Ovary (tissue), 9 donors: Measurements from ENCODE around the gene QSOX2. TPM values are rescaled to one million over a fixed set of nuclear protein-coding genes. Genes with fewer than 3 reads are reported as not detected.

Experiments used
- DNase-seq, 5 donors: peaks; one replicate each; pipeline ENCODE4 v3.0.0-alpha.2; 2019 to 2020
- H3K27ac ChIP-seq, 2 donors: fragments of 200-600 bp; one replicate each; pipeline versions ENCODE4 v1.5.1 to v1.8.0; 2019 to 2022
- H3K27me3 ChIP-seq: fragments of 200-600 bp; one replicate; pipeline ENCODE4 v1.8.0; 2022
- H3K36me3 ChIP-seq: fragments of 200-600 bp; sonication (generic); one replicate; pipeline ENCODE4 v1.5.1; 2019
- H3K4me1 ChIP-seq: one replicate; pipeline ENCODE4 v1.8.1; 2013; ENCODE audit warnings: mild to moderate bottlenecking, moderate library complexity; ENCODE audit not compliant: insufficient read depth
- H3K4me3 ChIP-seq: fragments of 200-600 bp; sonication (generic); one replicate; pipeline ENCODE4 v1.5.1; 2017
- H3K9me3 ChIP-seq, 2 donors: fragments of 200-600 bp in 1 of 2; sonication (generic) in 1 of 2; one replicate each; pipeline versions ENCODE4 v1.5.1 to v1.8.1; 2013 to 2019; ENCODE audit warnings: mild to moderate bottlenecking in 1 of 2, moderate library complexity in 1 of 2
- EP300 ChIP-seq: sonication (generic); formaldehyde crosslinking; IDR thresholded peaks from one replicate; pipeline ENCODE4 v1.6.1; 2017; ENCODE audit warnings: antibody characterized with exemption
- POLR2A ChIP-seq: fragments of 450-650 bp; IDR thresholded peaks from one replicate; pipeline ENCODE4 v1.6.1; 2017; ENCODE audit warnings: antibody characterized with exemption, mild to moderate bottlenecking, moderate library complexity
- WGBS, 3 donors: extraction: QIAGEN DNeasy Blood & Tissue Kit in 1 of 3; methylation state at CpG; one replicate each; pipeline versions ENCODE4 v1.1.5 to v1.1.7; 2013 to 2017; 5-methylcytosine and 5-hydroxymethylcytosine counted together
- intact Hi-C, 4 donors: fragments of 100-400 bp; cut with DNase I; formaldehyde crosslinking; loops; one replicate each; pipeline versions ENCODE4 v1.11.0 to v1.15.1; 2022 to 2023
- polyA plus RNA-seq, 2 donors: library from polyadenylated mRNA; stranded (reverse); fragments of 200-250 nt in 1 of 2; fragments of 350-450 nt in 1 of 2; fragmentation: Illumina TruSeq in 1 of 2; extraction: RNeasy Lipid Tissue Mini Kit (QIAGEN cat#74804) in 1 of 2; gene quantifications; one replicate each; pipeline ENCODE4 v1.2.3, GENCODE V29; 2013 to 2014
- total RNA-seq, 7 donors: library from RNA; depleted of rRNA in 2 of 7; stranded (reverse); fragments of >200 nt in 2 of 7; fragmentation: NEBNext Ultra II Directional in 3 of 7; extraction: Animal tissue kit (Norgen Biotek cat#: 25700) in 3 of 7; gene quantifications; one replicate each; pipeline versions ENCODE4 v1.1.0 to v1.2.4, GENCODE V29; 2016 to 2023
- TF ChIP-seq, protein P1 (sequence below), 3 donors: fragments of 450-650 bp in 2 of 3; fragments of 200-600 bp in 1 of 3; IDR thresholded peaks; one replicate each; pipeline versions ENCODE4 v1.5.1 to v1.8.0; 2016 to 2022; ENCODE audit warnings: antibody characterized with exemption in 3 of 3, mild to moderate bottlenecking in 1 of 3
- donor health status: DM: no; HTN: no; CAD: no; lungs with moderate emphysema.
- donor health status: DM: no; HTN: no; CAD: no.
- donor health status: Bipolar disorder and iron deficiency.
- donor health status: DM: yes; HTN: yes; CAD: no.
- donor health status: DM: no; HTN: no; CAD: no.
- donor health status: DM: yes; HTN: yes; CAD: no.

The QSOX2 gene
- total and polyA plus RNA-seq, 9 donors = 5.6 to 14.3 (median 7.8) TPM

DNA sequence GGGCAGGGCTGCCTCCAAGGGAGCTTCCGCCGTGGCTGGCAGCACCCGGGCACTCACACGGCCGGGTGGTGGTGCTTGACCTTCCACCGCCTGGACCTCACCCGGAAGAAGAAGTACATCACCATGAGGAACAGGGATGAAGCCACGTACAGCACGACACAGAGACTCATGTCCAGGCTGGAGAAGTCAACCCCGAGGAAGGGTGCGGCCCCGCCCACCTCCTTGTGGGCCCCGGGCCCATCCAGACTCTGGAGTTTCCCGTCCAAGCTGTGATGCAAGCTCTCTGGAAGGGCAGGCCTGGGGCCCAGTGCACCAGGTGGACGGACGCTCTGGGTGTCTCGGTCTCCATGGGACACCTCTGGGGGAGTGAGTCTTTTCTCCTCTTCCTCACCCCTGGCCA, 36.9 kb downstream of the QSOX2 start:
- Histone ChIP-seq H3K27me3 (peaks cover 3% of the 10 kb centered on the region), H3K9me3 (no peaks in the 10 kb centered on the region), H3K36me3 (no peaks in the 10 kb centered on the region), H3K4me3 (no peak overlapping the region), H3K27ac (no peak overlapping the region), H3K4me1 (no peaks in the 10 kb centered on the region)
- no peak for DNase-seq
- intact Hi-C loops = no loop called here
- TF ChIP-seq, protein P1, sequence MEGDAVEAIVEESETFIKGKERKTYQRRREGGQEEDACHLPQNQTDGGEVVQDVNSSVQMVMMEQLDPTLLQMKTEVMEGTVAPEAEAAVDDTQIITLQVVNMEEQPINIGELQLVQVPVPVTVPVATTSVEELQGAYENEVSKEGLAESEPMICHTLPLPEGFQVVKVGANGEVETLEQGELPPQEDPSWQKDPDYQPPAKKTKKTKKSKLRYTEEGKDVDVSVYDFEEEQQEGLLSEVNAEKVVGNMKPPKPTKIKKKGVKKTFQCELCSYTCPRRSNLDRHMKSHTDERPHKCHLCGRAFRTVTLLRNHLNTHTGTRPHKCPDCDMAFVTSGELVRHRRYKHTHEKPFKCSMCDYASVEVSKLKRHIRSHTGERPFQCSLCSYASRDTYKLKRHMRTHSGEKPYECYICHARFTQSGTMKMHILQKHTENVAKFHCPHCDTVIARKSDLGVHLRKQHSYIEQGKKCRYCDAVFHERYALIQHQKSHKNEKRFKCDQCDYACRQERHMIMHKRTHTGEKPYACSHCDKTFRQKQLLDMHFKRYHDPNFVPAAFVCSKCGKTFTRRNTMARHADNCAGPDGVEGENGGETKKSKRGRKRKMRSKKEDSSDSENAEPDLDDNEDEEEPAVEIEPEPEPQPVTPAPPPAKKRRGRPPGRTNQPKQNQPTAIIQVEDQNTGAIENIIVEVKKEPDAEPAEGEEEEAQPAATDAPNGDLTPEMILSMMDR (IDR thresholded peaks at IDR 0.05) = no peak
- no peak for TF ChIP-seq EP300
- no peak for TF ChIP-seq POLR2A
- 81 to 89% (median 85%) methylated on average over 17 of the region's 17 CpGs for WGBS, 3 donors

DNA sequence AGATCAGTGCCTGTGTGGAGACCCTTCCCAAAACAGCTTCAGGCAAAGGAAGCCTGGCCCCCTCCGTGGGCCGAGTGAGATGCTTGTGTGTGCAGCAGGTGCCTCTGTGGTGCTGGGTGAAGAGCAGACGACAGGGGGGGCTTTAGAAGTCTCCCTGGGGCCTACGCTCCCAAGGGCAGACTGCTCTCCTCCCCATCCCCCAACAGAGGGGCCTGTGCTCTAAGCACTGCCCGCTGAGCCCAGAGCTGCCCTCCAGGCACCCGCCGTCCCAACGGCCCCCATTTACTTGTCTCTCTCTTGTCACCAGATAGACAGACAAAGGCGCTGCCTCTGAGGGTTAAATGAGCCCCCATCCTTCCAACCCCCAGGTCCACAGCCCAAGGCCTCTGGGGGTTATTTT, 38.0 kb downstream of the QSOX2 start:
- Histone ChIP-seq H3K9me3 (no peaks in the 10 kb centered on the region), H3K27me3 (peaks cover 6% of the 10 kb centered on the region), H3K4me1 (no peaks in the 10 kb centered on the region), H3K36me3 (no peaks in the 10 kb centered on the region), H3K27ac (no peak overlapping the region), H3K4me3 (no peak overlapping the region)
- DNase-seq = no peak
- TF ChIP-seq, protein P1 (IDR thresholded peaks at IDR 0.05) = no peak
- TF ChIP-seq EP300 (no peak), POLR2A (no peak)
- 85 to 88% (median 87%) methylated on average over 9 of the region's 9 CpGs for WGBS, 3 donors
- intact Hi-C loops = no loop called here

DNA sequence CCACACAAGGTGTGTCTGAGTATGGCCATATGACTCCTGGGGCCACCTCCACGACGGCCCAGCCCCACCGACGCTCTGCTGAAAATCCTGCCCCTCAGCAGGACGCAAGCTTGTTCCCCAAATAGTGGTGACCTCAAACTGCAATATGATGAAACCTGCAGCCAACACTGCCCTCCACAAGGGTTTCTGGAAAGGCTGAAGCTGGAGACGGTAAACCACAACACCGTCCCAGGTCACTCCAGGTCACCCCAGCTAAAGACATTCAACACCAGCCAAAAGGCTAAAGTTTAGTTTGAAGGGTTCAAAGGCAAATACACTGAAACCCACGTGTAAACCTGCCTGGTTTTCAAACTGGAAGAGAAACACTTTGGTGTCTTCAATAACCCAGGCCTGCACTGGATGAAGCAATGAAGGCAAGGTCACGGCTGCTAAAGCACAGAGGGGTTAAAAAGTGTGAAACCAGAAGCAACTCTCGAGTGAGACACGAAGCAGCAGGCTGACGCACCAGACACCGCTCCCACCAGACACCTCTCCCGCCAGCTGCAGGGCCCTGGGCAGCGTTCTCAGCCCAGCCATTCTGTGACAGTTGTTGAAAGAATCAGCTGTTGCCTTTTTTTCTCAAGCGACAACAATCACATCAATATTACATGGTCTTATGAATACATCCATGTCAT, 38.9 kb downstream of the QSOX2 start:
- Histone ChIP-seq H3K9me3 (no peaks in the 10 kb centered on the region), H3K4me1 (no peaks in the 10 kb centered on the region), H3K4me3 (no peak overlapping the region), H3K27ac (no peak overlapping the region), H3K27me3 (peaks cover 10% of the 10 kb centered on the region), H3K36me3 (no peaks in the 10 kb centered on the region)
- DNase-seq = no peak
- 75 to 82% (median 80%) methylated on average over 16 of the region's 16 CpGs for WGBS, 3 donors
- intact Hi-C loops = no loop called here
- no peak for TF ChIP-seq EP300
- TF ChIP-seq POLR2A = no peak
- TF ChIP-seq, protein P1 (IDR thresholded peaks at IDR 0.05) = no peak

DNA sequence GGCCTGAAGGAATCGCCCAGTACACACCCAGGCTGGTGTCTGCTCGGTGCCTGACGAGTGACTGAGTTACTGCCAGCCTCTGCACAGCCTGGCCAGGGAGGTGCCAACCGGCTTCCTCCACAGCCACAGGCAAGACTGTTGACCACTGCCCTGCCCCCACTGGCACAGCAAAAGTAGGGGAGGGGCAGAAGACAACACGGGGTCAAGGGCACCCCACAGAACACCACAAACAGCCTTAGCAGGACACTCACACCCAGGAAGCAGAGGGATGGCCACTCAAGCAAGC, 40.0 kb downstream of the QSOX2 start:
- WGBS, 3 donors = 81 to 88% (median 84%) methylated on average over 5 of the region's 5 CpGs
- H3K36me3 ChIP-seq = no peaks in the 10 kb centered on the region
- H3K9me3 ChIP-seq = no peaks in the 10 kb centered on the region
- TF ChIP-seq, protein P1 (IDR thresholded peaks at IDR 0.05) = no peak
- no peak for TF ChIP-seq EP300
- no peak for TF ChIP-seq POLR2A
- intact Hi-C loops = no loop called here
- no peak overlapping the region for H3K27ac ChIP-seq
- H3K4me3 ChIP-seq = no peak overlapping the region
- no peaks in the 10 kb centered on the region for H3K4me1 ChIP-seq
- no peak for DNase-seq
- peaks cover 10% of the 10 kb centered on the region for H3K27me3 ChIP-seq
